ENCODE measurements around the gene DDA1. TPM values are rescaled to one million over a fixed set of nuclear protein-coding genes. Genes with fewer than 3 reads are reported as not detected.
"Not testable (repeated sequence)": the region's sequence is repeated elsewhere in the genome, so short reads cannot be mapped to it uniquely, and the experiment has no call there.

DDA1 gene
- total and polyA plus RNA-seq, 10 donors = 10.5 to 42.2 (median 23.5) TPM

- no peak for TF ChIP-seq POLR2AphosphoS5 (IDR thresholded peaks at IDR 0.05)
- TF ChIP-seq POLR2A (IDR thresholded peaks at IDR 0.05) = no peak
- TF ChIP-seq CTCF (IDR thresholded peaks at IDR 0.05 in 8 of 11, conservative IDR thresholded peaks at IDR 0.05 in 3 of 11) = no peak
- no peak for DNase-seq
- peaks cover 0 to 49% (median 0%) of the 10 kb centered on the region in 6 donors for H3K36me3 ChIP-seq
- H3K27ac ChIP-seq = peak overlapping the region in 5 of 8 donors; percentile 33 to 71 (median 55)
- no peaks in the 10 kb centered on the region for H3K9me3 ChIP-seq
- peaks cover 3 to 57% (median 31%) of the 10 kb centered on the region in 6 donors for H3K4me1 ChIP-seq
- peaks cover 0 to 9% (median 0%) of the 10 kb centered on the region in 7 donors for H3K27me3 ChIP-seq (replicated peaks in 1 of 7)
- WGBS, 5 donors = 75 to 84% (median 76%) methylated on average over 7 of the region's 7 CpGs
- no peak overlapping the region for H3K4me3 ChIP-seq
- intact Hi-C loops (cut with DNase I; ENCODE audit: low total_unique reads) = no loop called here
Measured at GRCh38 chr19:17357078-17357666, 47.8 kb downstream of the DDA1 start.

- DNase-seq = peak; percentile 76
- H3K27ac ChIP-seq = peak overlapping the region in 5 of 8 donors; percentile 33 to 71 (median 55)
- WGBS, 5 donors = 56 to 84% (median 72%) methylated on average over 11 of the region's 11 CpGs
Measured at GRCh38 chr19:17357724-17358123, 48.4 kb downstream of the DDA1 start.

GRCh38 chr19:17358395-17358794 is 49.0 kb downstream of the DDA1 start:
- Histone ChIP-seq H3K27ac (peak overlapping the region in 6 of 8 donors; percentile 33 to 71 (median 54)), H3K36me3 (peaks cover 0 to 44% (median 0%) of the 10 kb centered on the region in 6 donors), H3K4me3 (no peak overlapping the region), H3K27me3 (replicated peaks in 1 of 7) (no peaks in the 10 kb centered on the region), H3K9me3 (no peaks in the 10 kb centered on the region), H3K4me1 (peaks cover 3 to 45% (median 21%) of the 10 kb centered on the region in 6 donors)
- intact Hi-C loops (cut with DNase I; ENCODE audit: low total_unique reads) = no loop called here
- no peak for TF ChIP-seq CTCF (IDR thresholded peaks at IDR 0.05 in 8 of 11, conservative IDR thresholded peaks at IDR 0.05 in 3 of 11)
- no peak for TF ChIP-seq POLR2A (IDR thresholded peaks at IDR 0.05)
- TF ChIP-seq POLR2AphosphoS5 (IDR thresholded peaks at IDR 0.05) = peak; percentile 61 to 79 (median 61)
- 64 to 78% (median 70%) methylated on average over 7 of the region's 7 CpGs for WGBS, 5 donors
- peak; percentile 78 for DNase-seq

More at GRCh38 chr19:17357724-17358123, 48.4 kb downstream of the DDA1 start:
- H3K4me3 ChIP-seq = no peak overlapping the region
- peaks cover 0 to 7% (median 0%) of the 10 kb centered on the region in 7 donors for H3K27me3 ChIP-seq (replicated peaks in 1 of 7)
- TF ChIP-seq POLR2A (IDR thresholded peaks at IDR 0.05) (no peak), POLR2AphosphoS5 (IDR thresholded peaks at IDR 0.05) (peak; percentile 56 to 82 (median 78))
- no peaks in the 10 kb centered on the region for H3K9me3 ChIP-seq
- intact Hi-C loops (cut with DNase I; ENCODE audit: low total_unique reads) = no loop called here
- peaks cover 3 to 52% (median 27%) of the 10 kb centered on the region in 6 donors for H3K4me1 ChIP-seq
- peaks cover 0 to 44% (median 0%) of the 10 kb centered on the region in 6 donors for H3K36me3 ChIP-seq

- no peak for TF ChIP-seq CTCF (IDR thresholded peaks at IDR 0.05 in 8 of 11, conservative IDR thresholded peaks at IDR 0.05 in 3 of 11)
- TF ChIP-seq POLR2A (IDR thresholded peaks at IDR 0.05) = no peak
- TF ChIP-seq POLR2AphosphoS5 (IDR thresholded peaks at IDR 0.05) = no peak
- Histone ChIP-seq H3K4me1 (peaks cover 0 to 47% (median 17%) of the 10 kb centered on the region in 6 donors), H3K27me3 (replicated peaks in 1 of 7) (peaks cover 0 to 3% (median 0%) of the 10 kb centered on the region in 7 donors), H3K36me3 (peaks cover 0 to 53% (median under 1%) of the 10 kb centered on the region in 6 donors), H3K27ac (peak overlapping the region in 4 of 8 donors; percentile 5 to 71 (median 59)), H3K4me3 (no peak overlapping the region), H3K9me3 (no peaks in the 10 kb centered on the region)
- no peak for DNase-seq
- intact Hi-C loops (cut with DNase I; ENCODE audit: low total_unique reads) = no loop called here
- WGBS, 5 donors = 81 to 87% (median 83%) methylated on average over 5 to 6 of the region's 6 CpGs
Measured at GRCh38 chr19:17359905-17360800, 50.8 kb downstream of the DDA1 start.

- Histone ChIP-seq H3K27me3 (replicated peaks in 1 of 7) (peaks cover 0 to 36% (median 0%) of the 10 kb centered on the region in 7 donors), H3K4me1 (peaks cover 2 to 44% (median 18%) of the 10 kb centered on the region in 6 donors), H3K36me3 (peaks cover 0 to 43% (median 5%) of the 10 kb centered on the region in 6 donors)
- H3K4me3 ChIP-seq; DNase-seq; intact Hi-C loops (cut with DNase I; ENCODE audit: low total_unique reads); H3K9me3 ChIP-seq; H3K27ac ChIP-seq: not testable (repeated sequence)
- 81 to 89% (median 87%) methylated on average over 20 of the region's 20 CpGs for WGBS, 5 donors
Measured at GRCh38 chr19:17363852-17364605, 54.7 kb downstream of the DDA1 start.
